Neural cell (in vitro differentiated cells): Measurements from ENCODE around the gene SMIM38.

Experiments used
- CTCF ChIP-seq: fragments of 450-650 bp; IDR thresholded peaks from 2 replicates; pipeline ENCODE4 v1.5.1; 2014; ENCODE audit warnings: antibody characterized with exemption, mild to moderate bottlenecking, moderate library complexity; ENCODE audit not compliant: poor library complexity, severe bottlenecking
- EP300 ChIP-seq: fragments of 450-650 bp; conservative IDR thresholded peaks from 2 replicates; pipeline ENCODE4 v1.6.1; 2014; ENCODE audit warnings: antibody characterized with exemption, mild to moderate bottlenecking, moderate library complexity; ENCODE audit not compliant: poor library complexity, severe bottlenecking
- EZH2 ChIP-seq: fragments of 200-600, 300-800 bp; shearing (Covaris generic), sonication (generic); IDR thresholded peaks from 2 replicates; pipeline ENCODE4 v1.6.1; 2014; ENCODE audit warnings: antibody characterized with exemption, low read length, borderline replicate concordance, mild to moderate bottlenecking; ENCODE audit not compliant: insufficient read depth, poor library complexity, severe bottlenecking
- POLR2AphosphoS5 ChIP-seq: IDR thresholded peaks from 2 replicates; pipeline ENCODE4 v1.6.1; 2012
- RAD21 ChIP-seq: fragments of 450-650 bp; conservative IDR thresholded peaks from 2 replicates; pipeline ENCODE4 v1.6.1; 2014; ENCODE audit warnings: antibody characterized with exemption, mild to moderate bottlenecking, moderate library complexity
- REST ChIP-seq: IDR thresholded peaks from 2 replicates; pipeline ENCODE4 v1.6.1; 2012; ENCODE audit warnings: borderline replicate concordance
- SMC3 ChIP-seq: fragments of 450-650 bp; conservative IDR thresholded peaks from 2 replicates; pipeline ENCODE4 v1.6.1; 2014; ENCODE audit warnings: antibody characterized with exemption, mild to moderate bottlenecking, moderate library complexity; ENCODE audit not compliant: poor library complexity
- TAF1 ChIP-seq: IDR thresholded peaks from 2 replicates; pipeline ENCODE4 v1.6.1; 2012; ENCODE audit warnings: low read depth

GRCh38 chr11:69127081-69127850 lies 28.5 kb upstream of the SMIM38 start:
- no peak for TF ChIP-seq CTCF
- no peak for TF ChIP-seq TAF1
- TF ChIP-seq SMC3, result no peak
- TF ChIP-seq EP300, result no peak
- TF ChIP-seq POLR2AphosphoS5, result no peak
- no peak for TF ChIP-seq EZH2
- no peak for TF ChIP-seq RAD21
- no peak for TF ChIP-seq REST
